RKO (cell line): Measurements from ENCODE around the gene MAP2K6.

Source experiments
- DNase-seq: peaks from one replicate; pipeline ENCODE4 v3.0.0-alpha.2; 2016; ENCODE audit warnings: low spot score

Gene MAP2K6

GRCh38 chr17:69535016-69535570 lies 120.6 kb downstream of the MAP2K6 start:
- DNase-seq: no peak

- DNase-seq: no peak
Measured at GRCh38 chr17:69538795-69539194, 124.3 kb downstream of the MAP2K6 start.

- DNase-seq: no peak
Measured at GRCh38 chr17:69539274-69539673, 124.8 kb downstream of the MAP2K6 start.

- no peak for DNase-seq
Measured at GRCh38 chr17:69539781-69540319, 125.4 kb downstream of the MAP2K6 start.

GRCh38 chr17:69540356-69540755 lies 125.9 kb downstream of the MAP2K6 start:
- no peak for DNase-seq

GRCh38 chr17:69547230-69547629 lies 132.7 kb downstream of the MAP2K6 start:
- no peak for DNase-seq

- DNase-seq: no peak
Measured at GRCh38 chr17:69547947-69548346, 133.4 kb downstream of the MAP2K6 start.

- DNase-seq: peak; percentile 37
Measured at GRCh38 chr17:69551212-69552010, 136.9 kb downstream of the MAP2K6 start.

- DNase-seq: no peak
Measured at GRCh38 chr17:69552986-69553667, 138.6 kb downstream of the MAP2K6 start.

GRCh38 chr17:69555056-69555455 lies 140.6 kb downstream of the MAP2K6 start:
- DNase-seq: no peak

- no peak for DNase-seq
Measured at GRCh38 chr17:69557339-69557738, 142.8 kb downstream of the MAP2K6 start.

GRCh38 chr17:69558796-69559195 lies 144.3 kb downstream of the MAP2K6 start:
- no peak for DNase-seq

- no peak for DNase-seq
Measured at GRCh38 chr17:69560987-69561441, 146.5 kb downstream of the MAP2K6 start.

- no peak for DNase-seq
Measured at GRCh38 chr17:69561462-69561861, 147.0 kb downstream of the MAP2K6 start.

- no peak for DNase-seq
Measured at GRCh38 chr17:69565447-69565846, 150.9 kb downstream of the MAP2K6 start.

- DNase-seq: no peak
Measured at GRCh38 chr17:69567130-69567529, 152.6 kb downstream of the MAP2K6 start.

GRCh38 chr17:69572747-69573146 lies 158.2 kb downstream of the MAP2K6 start:
- DNase-seq: no peak

- no peak for DNase-seq
Measured at GRCh38 chr17:69573396-69573795, 158.9 kb downstream of the MAP2K6 start.

- no peak for DNase-seq
Measured at GRCh38 chr17:69574257-69575197, 160.0 kb downstream of the MAP2K6 start.

- DNase-seq: no peak
Measured at GRCh38 chr17:69575346-69575761, 160.9 kb downstream of the MAP2K6 start.

- no peak for DNase-seq
Measured at GRCh38 chr17:69577098-69577497, 162.6 kb downstream of the MAP2K6 start.
